ENCODE data around the gene DTNBP1. TPM values are rescaled to one million over a fixed set of nuclear protein-coding genes. Genes with fewer than 3 reads are reported as not detected.

Gene DTNBP1
- polyA plus RNA-seq, 2 of the 4 experiments (the other 2 are of a cell fraction): 8.4 to 8.7 TPM

GRCh38 chr6:15499591-15499990 is 163.2 kb downstream of the DTNBP1 start:
- Histone ChIP-seq H3K9me3 (no peaks in the 10 kb centered on the region), H3K27ac (no peak overlapping the region), H3K4me3 (no peak overlapping the region), H3K4me2 (no peak overlapping the region), H3K4me1 (0 out of 3 replicates have a peak, but pooled peaks cover 2% of the 10 kb centered on the region)
- CTCF ChIA-PET: no interaction called here
- TF ChIP-seq HOXA7 (CRISPR knock-in tag; IDR thresholded peaks at IDR 0.05): no peak
- TF ChIP-seq NFE2L2 (conservative IDR thresholded peaks at IDR 0.05; ENCODE audit: low read length): no peak
- TF ChIP-seq RARB (CRISPR knock-in tag; IDR thresholded peaks at IDR 0.05): no peak
- ATAC-seq (no peak), FAIRE-seq (no peak), DNase-seq (ENCODE audit: low read depth in 1 of 2, low spot score in 1 of 2) (no peak)
- POLR2A ChIA-PET: no interaction called here
- 98% methylated on average over 7 of the region's 9 CpGs for WGBS (ENCODE audit: missing lambda C conversion rate)

- FAIRE-seq: no peak
- DNase-seq (ENCODE audit: low read depth in 1 of 2, low spot score in 1 of 2): no peak
- no peak overlapping the region for H3K4me2 ChIP-seq
- TF ChIP-seq REST (IDR thresholded peaks at IDR 0.05): no peak
- no peak for TF ChIP-seq FOSL2 (IDR thresholded peaks at IDR 0.05)
- TF ChIP-seq FOSL2 (CRISPR knock-in tag; IDR thresholded peaks at IDR 0.05): no peak
- no peak for TF ChIP-seq BCL3 (IDR thresholded peaks at IDR 0.05)
- TF ChIP-seq JUN (IDR thresholded peaks at IDR 0.05): no peak
- no peak for TF ChIP-seq HMGXB4 (CRISPR knock-in tag; IDR thresholded peaks at IDR 0.05; ENCODE audit: borderline replicate concordance)
- TF ChIP-seq RNF2 (IDR thresholded peaks at IDR 0.05; ENCODE audit: borderline replicate concordance, low read depth): no peak
- TF ChIP-seq KDM5A (IDR thresholded peaks at IDR 0.05): no peak
- TF ChIP-seq BHLHE40 (IDR thresholded peaks at IDR 0.05; ENCODE audit: low read depth, low read length): no peak
- no peak for TF ChIP-seq HEYL (CRISPR knock-in tag; IDR thresholded peaks at IDR 0.05)
- TF ChIP-seq CEBPB (IDR thresholded peaks at IDR 0.05): no peak
- TF ChIP-seq E2F6 (IDR thresholded peaks at IDR 0.05; ENCODE audit: borderline replicate concordance, low read depth): no peak
- no peak for TF ChIP-seq RAD21 (conservative IDR thresholded peaks at IDR 0.05 in 1 of 2, IDR thresholded peaks at IDR 0.05 in 1 of 2)
- no peak for TF ChIP-seq GATA3 (IDR thresholded peaks at IDR 0.05; ENCODE audit: borderline replicate concordance)
- TF ChIP-seq JUNB (IDR thresholded peaks at IDR 0.05): no peak
- no peak for TF ChIP-seq HOXB5 (CRISPR knock-in tag; IDR thresholded peaks at IDR 0.05)
- TF ChIP-seq HOXB13 (CRISPR knock-in tag; IDR thresholded peaks at IDR 0.05; ENCODE audit: low read depth): no peak
- TF ChIP-seq HDAC2 (IDR thresholded peaks at IDR 0.05): no peak
- TF ChIP-seq CHD4 (IDR thresholded peaks at IDR 0.05; ENCODE audit: borderline replicate concordance): no peak
- no peak for TF ChIP-seq POLR2AphosphoS2 (conservative IDR thresholded peaks at IDR 0.05; ENCODE audit: low read length)
- TF ChIP-seq EP300 (IDR thresholded peaks at IDR 0.05): no peak
- no peak overlapping the region for H3K27ac ChIP-seq
- 89% methylated on average over 12 of the region's 12 CpGs for WGBS (ENCODE audit: missing lambda C conversion rate)
- CTCF ChIA-PET: no interaction called here
- H3K9me3 ChIP-seq: no peaks in the 10 kb centered on the region
- ATAC-seq: no peak
- no peaks in the 10 kb centered on the region for H3K4me1 ChIP-seq
- POLR2A ChIA-PET: no interaction called here
- H3K4me3 ChIP-seq: no peak overlapping the region
These were observed 163.7 kb downstream of the DTNBP1 start for GRCh38 chr6:15499125-15499524.
